HUES6 (cell line): ENCODE measurements around the gene LOXL3.

Source experiments
- H3K27ac ChIP-seq: 2 replicates; pipeline ENCODE4 v1.7.0; 2013; ENCODE audit warnings: low read depth, mild to moderate bottlenecking, low read length, inconsistent platforms
- H3K27me3 ChIP-seq: 2 replicates; pipeline ENCODE4 v1.6.1; 2013; ENCODE audit warnings: low read length; ENCODE audit not compliant: control insufficient read depth, insufficient read depth
- H3K36me3 ChIP-seq: 2 replicates; pipeline ENCODE4 v1.6.1; 2013; ENCODE audit warnings: low read length; ENCODE audit not compliant: control insufficient read depth, insufficient read depth
- H3K4me1 ChIP-seq: 2 replicates; pipeline ENCODE4 v1.6.1; 2013; ENCODE audit warnings: low read length; ENCODE audit not compliant: control insufficient read depth, insufficient read depth
- H3K4me3 ChIP-seq: 2 replicates; pipeline ENCODE4 v1.5.1; 2013; ENCODE audit warnings: low read depth, low read length
- H3K9ac ChIP-seq: one replicate; pipeline ENCODE4 v1.6.1; 2013; ENCODE audit warnings: mild to moderate bottlenecking, low read length
- H3K9me3 ChIP-seq: 2 replicates; pipeline ENCODE4 v1.6.1; 2013; ENCODE audit warnings: low read depth, low read length; ENCODE audit not compliant: control insufficient read depth, insufficient read depth

LOXL3 gene

GRCh38 chr2:74502720-74503505, 50.8 kb downstream of the LOXL3 start:
- H3K27ac ChIP-seq = no peak overlapping the region; the same call in 1 of the 2 replicates
- peaks cover 76% of the 10 kb centered on the region for H3K27me3 ChIP-seq
- H3K4me3 ChIP-seq = peak overlapping the region; percentile 72
- peaks cover 10% of the 10 kb centered on the region for H3K36me3 ChIP-seq
- H3K9ac ChIP-seq = peak overlapping the region; percentile 70
- no peaks in the 10 kb centered on the region for H3K9me3 ChIP-seq
- H3K4me1 ChIP-seq = peaks cover 51% of the 10 kb centered on the region

GRCh38 chr2:74502147-74502719, 51.5 kb downstream of the LOXL3 start:
- peaks cover 10% of the 10 kb centered on the region for H3K36me3 ChIP-seq
- peak overlapping the region; percentile 72 for H3K4me3 ChIP-seq
- H3K9ac ChIP-seq = peak overlapping the region; percentile 70
- H3K27me3 ChIP-seq = peaks cover 82% of the 10 kb centered on the region
- H3K4me1 ChIP-seq = peaks cover 54% of the 10 kb centered on the region
- no peaks in the 10 kb centered on the region for H3K9me3 ChIP-seq
- H3K27ac ChIP-seq = no peak overlapping the region

GRCh38 chr2:74501335-74502071, 52.2 kb downstream of the LOXL3 start:
- H3K4me1 ChIP-seq = peaks cover 49% of the 10 kb centered on the region
- H3K27me3 ChIP-seq = peaks cover 90% of the 10 kb centered on the region
- no peak overlapping the region for H3K9ac ChIP-seq
- H3K36me3 ChIP-seq = peaks cover 10% of the 10 kb centered on the region
- no peak overlapping the region for H3K27ac ChIP-seq
- no peaks in the 10 kb centered on the region for H3K9me3 ChIP-seq
- peak overlapping the region; percentile 4; the same call in 1 of the 2 replicates for H3K4me3 ChIP-seq

GRCh38 chr2:74500578-74500946, 53.2 kb downstream of the LOXL3 start:
- Histone ChIP-seq H3K4me3 (no peak overlapping the region), H3K9ac (no peak overlapping the region), H3K27me3 (peaks cover 96% of the 10 kb centered on the region), H3K9me3 (no peaks in the 10 kb centered on the region), H3K36me3 (peaks cover 5% of the 10 kb centered on the region; the same call in 1 of the 2 replicates), H3K4me1 (peaks cover 48% of the 10 kb centered on the region), H3K27ac (no peak overlapping the region)

GRCh38 chr2:74499940-74500577, 53.7 kb downstream of the LOXL3 start:
- peak overlapping the region; percentile 59 for H3K4me3 ChIP-seq
- peaks cover 98% of the 10 kb centered on the region for H3K27me3 ChIP-seq
- 0 out of 2 replicates have a peak, but pooled peaks cover under 1% of the 10 kb centered on the region for H3K36me3 ChIP-seq
- H3K9ac ChIP-seq = no peak overlapping the region
- no peaks in the 10 kb centered on the region for H3K9me3 ChIP-seq
- peaks cover 48% of the 10 kb centered on the region for H3K4me1 ChIP-seq
- no peak overlapping the region for H3K27ac ChIP-seq

GRCh38 chr2:74499267-74499939, 54.3 kb downstream of the LOXL3 start, which contains the start of gene LBX2:
LBX2 (minus strand) TSS chr2:74499603; CDS start chr2:74499537, 66 bp downstream.
- H3K4me1 ChIP-seq = peaks cover 48% of the 10 kb centered on the region
- H3K9me3 ChIP-seq = no peaks in the 10 kb centered on the region
- H3K36me3 ChIP-seq = peaks cover 1% of the 10 kb centered on the region; the same call in 1 of the 2 replicates
- H3K27ac ChIP-seq = no peak within 1 kb of the TSS
- H3K4me3 ChIP-seq = peak within 1 kb of the TSS; percentile 59
- peak within 1 kb of the TSS; percentile 55 for H3K9ac ChIP-seq
- H3K27me3 ChIP-seq = peaks cover 94% of the 10 kb centered on the region

GRCh38 chr2:74498500-74499266, 55.1 kb downstream of the LOXL3 start:
- Histone ChIP-seq H3K27ac (no peak overlapping the region), H3K9ac (peak overlapping the region; percentile 55), H3K4me3 (peak overlapping the region; percentile 59)

GRCh38 chr2:74497777-74498499, 55.8 kb downstream of the LOXL3 start:
- H3K9me3 ChIP-seq = no peaks in the 10 kb centered on the region
- H3K4me3 ChIP-seq = peak overlapping the region; percentile 59
- peaks cover 16% of the 10 kb centered on the region for H3K36me3 ChIP-seq
- H3K9ac ChIP-seq = peak overlapping the region; percentile 55
- no peak overlapping the region for H3K27ac ChIP-seq
- H3K27me3 ChIP-seq = peaks cover 80% of the 10 kb centered on the region
- peaks cover 40% of the 10 kb centered on the region for H3K4me1 ChIP-seq

More at GRCh38 chr2:74498500-74499266, 55.1 kb downstream of the LOXL3 start:
- Histone ChIP-seq H3K4me1 (peaks cover 44% of the 10 kb centered on the region), H3K27me3 (peaks cover 87% of the 10 kb centered on the region), H3K9me3 (no peaks in the 10 kb centered on the region), H3K36me3 (peaks cover 8% of the 10 kb centered on the region)

GRCh38 chr2:74496997-74497776, 56.6 kb downstream of the LOXL3 start:
- Histone ChIP-seq H3K9me3 (no peaks in the 10 kb centered on the region), H3K36me3 (peaks cover 23% of the 10 kb centered on the region), H3K27ac (no peak overlapping the region), H3K27me3 (peaks cover 72% of the 10 kb centered on the region), H3K4me3 (peak overlapping the region; percentile 59), H3K9ac (no peak overlapping the region), H3K4me1 (peaks cover 36% of the 10 kb centered on the region)
